ENCODE data around the gene MSRB2. TPM values are rescaled to one million over a fixed set of nuclear protein-coding genes. Genes with fewer than 3 reads are reported as not detected.

MSRB2 gene
- total RNA-seq, 4 donors from 2014 or later: 15.4 to 49.6 (median 30.7) TPM

GRCh38 chr10:23096802-23097549 lies 1.6 kb downstream of the MSRB2 start:
- Histone ChIP-seq H3K36me3 (no peaks in the 10 kb centered on the region), H3K9me3 (no peaks in the 10 kb centered on the region), H3K4me1 (peaks cover 18 to 29% of the 10 kb centered on the region in 2 donors), H3K27me3 (no peaks in the 10 kb centered on the region), H3K27ac (peak overlapping the region in 2 of 3 donors; percentile 85 to 96), H3K4me3 (replicated peaks in 1 of 3) (peak overlapping the region in 1 of 3 donors; percentile 91)
- no peak for DNase-seq
- intact Hi-C loops (cut with DNase I): no loop called here
- WGBS, 2 donors: 57 to 66% methylated on average over 8 of the region's 8 CpGs
- TF ChIP-seq CTCF (IDR thresholded peaks at IDR 0.05) (no peak), POLR2A (IDR thresholded peaks at IDR 0.05) (no peak)

GRCh38 chr10:23099079-23099478 lies 3.7 kb downstream of the MSRB2 start:
- Histone ChIP-seq H3K4me1 (peaks cover 18 to 29% of the 10 kb centered on the region in 2 donors), H3K9me3 (no peaks in the 10 kb centered on the region), H3K27me3 (no peaks in the 10 kb centered on the region), H3K27ac (peak overlapping the region in 1 of 3 donors; percentile 16), H3K36me3 (no peaks in the 10 kb centered on the region), H3K4me3 (replicated peaks in 1 of 3) (no peak overlapping the region)
- peak; percentile 19 to 32 for DNase-seq
- 58 to 64% methylated on average over 3 of the region's 3 CpGs for WGBS, 2 donors
- intact Hi-C loops (cut with DNase I): no loop called here
- TF ChIP-seq POLR2A (IDR thresholded peaks at IDR 0.05) (no peak), CTCF (IDR thresholded peaks at IDR 0.05) (no peak)

- intact Hi-C loops (cut with DNase I): no loop called here
- no peak overlapping the region for H3K4me3 ChIP-seq (replicated peaks in 1 of 3)
- H3K36me3 ChIP-seq: peaks cover 0 to 2% of the 10 kb centered on the region in 2 donors
- TF ChIP-seq CTCF (IDR thresholded peaks at IDR 0.05) (no peak), POLR2A (IDR thresholded peaks at IDR 0.05) (no peak)
- H3K9me3 ChIP-seq: no peaks in the 10 kb centered on the region
- H3K27me3 ChIP-seq: no peaks in the 10 kb centered on the region
- peaks cover 18 to 29% of the 10 kb centered on the region in 2 donors for H3K4me1 ChIP-seq
- H3K27ac ChIP-seq: peak overlapping the region in 2 of 3 donors; percentile 7 to 33
- WGBS, 2 donors: 76 to 86% methylated on average over 2 of the region's 2 CpGs
- no peak for DNase-seq
Observed at GRCh38 chr10:23099816-23100215, 4.4 kb downstream of the MSRB2 start.

GRCh38 chr10:23100331-23101030 lies 5.1 kb downstream of the MSRB2 start:
- TF ChIP-seq POLR2A (IDR thresholded peaks at IDR 0.05) (no peak), CTCF (IDR thresholded peaks at IDR 0.05) (no peak)
- Histone ChIP-seq H3K9me3 (no peaks in the 10 kb centered on the region), H3K4me3 (replicated peaks in 1 of 3) (no peak overlapping the region), H3K27me3 (no peaks in the 10 kb centered on the region), H3K36me3 (peaks cover 2 to 8% of the 10 kb centered on the region in 2 donors), H3K4me1 (peaks cover 18 to 29% of the 10 kb centered on the region in 2 donors), H3K27ac (peak overlapping the region in 1 of 3 donors; percentile 7)
- no peak for DNase-seq
- 72 to 81% methylated on average over 6 of the region's 6 CpGs for WGBS, 2 donors
- intact Hi-C loops (cut with DNase I): no loop called here
